Skeletal muscle tissue (tissue), 4 donors: ENCODE results near the gene THRAP3. TPM values are rescaled to one million over a fixed set of nuclear protein-coding genes. Genes with fewer than 3 reads are reported as not detected.

Source experiments
- H3K27ac ChIP-seq: one replicate; pipeline ENCODE4 v1.7.0; 2013; ENCODE audit warnings: mild to moderate bottlenecking, low read depth, low read length, inconsistent platforms
- H3K27me3 ChIP-seq, 3 donors: one replicate each; pipeline ENCODE4 v1.7.0; 2013; ENCODE audit warnings: low read length in 3 of 3; ENCODE audit not compliant: control insufficient read depth in 3 of 3, insufficient read depth in 3 of 3
- H3K36me3 ChIP-seq, 3 donors: one replicate each; pipeline ENCODE4 v1.7.0; 2013; ENCODE audit warnings: low read length in 3 of 3; ENCODE audit not compliant: control insufficient read depth in 3 of 3, insufficient read depth in 3 of 3
- H3K4me1 ChIP-seq, 3 donors: one replicate each; pipeline ENCODE4 v1.7.0; 2013; ENCODE audit warnings: low read length in 3 of 3, mild to moderate bottlenecking in 3 of 3; ENCODE audit not compliant: control insufficient read depth in 3 of 3, insufficient read depth in 3 of 3
- H3K4me3 ChIP-seq, 3 donors: one replicate each; pipeline ENCODE4 v1.7.0; 2013; ENCODE audit warnings: low read length in 3 of 3
- H3K9ac ChIP-seq, 3 donors: one replicate each; pipeline ENCODE4 v1.7.0; 2013; ENCODE audit warnings: low read length in 3 of 3, mild to moderate bottlenecking in 3 of 3, moderate library complexity in 2 of 3, low read depth in 1 of 3
- H3K9me3 ChIP-seq, 3 donors: one replicate each; pipeline ENCODE4 v1.7.0; 2013; ENCODE audit warnings: low read length in 3 of 3; ENCODE audit not compliant: control insufficient read depth in 3 of 3
- total RNA-seq: library from RNA; depleted of rRNA; stranded (reverse); fragments of >200 nt; gene quantifications from one replicate; pipeline ENCODE4 v1.2.3, GENCODE V29; 2014
- donor health status: Osteomylitis.

THRAP3 gene, protein sequence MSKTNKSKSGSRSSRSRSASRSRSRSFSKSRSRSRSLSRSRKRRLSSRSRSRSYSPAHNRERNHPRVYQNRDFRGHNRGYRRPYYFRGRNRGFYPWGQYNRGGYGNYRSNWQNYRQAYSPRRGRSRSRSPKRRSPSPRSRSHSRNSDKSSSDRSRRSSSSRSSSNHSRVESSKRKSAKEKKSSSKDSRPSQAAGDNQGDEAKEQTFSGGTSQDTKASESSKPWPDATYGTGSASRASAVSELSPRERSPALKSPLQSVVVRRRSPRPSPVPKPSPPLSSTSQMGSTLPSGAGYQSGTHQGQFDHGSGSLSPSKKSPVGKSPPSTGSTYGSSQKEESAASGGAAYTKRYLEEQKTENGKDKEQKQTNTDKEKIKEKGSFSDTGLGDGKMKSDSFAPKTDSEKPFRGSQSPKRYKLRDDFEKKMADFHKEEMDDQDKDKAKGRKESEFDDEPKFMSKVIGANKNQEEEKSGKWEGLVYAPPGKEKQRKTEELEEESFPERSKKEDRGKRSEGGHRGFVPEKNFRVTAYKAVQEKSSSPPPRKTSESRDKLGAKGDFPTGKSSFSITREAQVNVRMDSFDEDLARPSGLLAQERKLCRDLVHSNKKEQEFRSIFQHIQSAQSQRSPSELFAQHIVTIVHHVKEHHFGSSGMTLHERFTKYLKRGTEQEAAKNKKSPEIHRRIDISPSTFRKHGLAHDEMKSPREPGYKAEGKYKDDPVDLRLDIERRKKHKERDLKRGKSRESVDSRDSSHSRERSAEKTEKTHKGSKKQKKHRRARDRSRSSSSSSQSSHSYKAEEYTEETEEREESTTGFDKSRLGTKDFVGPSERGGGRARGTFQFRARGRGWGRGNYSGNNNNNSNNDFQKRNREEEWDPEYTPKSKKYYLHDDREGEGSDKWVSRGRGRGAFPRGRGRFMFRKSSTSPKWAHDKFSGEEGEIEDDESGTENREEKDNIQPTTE
- 51.7 TPM for total RNA-seq

DNA sequence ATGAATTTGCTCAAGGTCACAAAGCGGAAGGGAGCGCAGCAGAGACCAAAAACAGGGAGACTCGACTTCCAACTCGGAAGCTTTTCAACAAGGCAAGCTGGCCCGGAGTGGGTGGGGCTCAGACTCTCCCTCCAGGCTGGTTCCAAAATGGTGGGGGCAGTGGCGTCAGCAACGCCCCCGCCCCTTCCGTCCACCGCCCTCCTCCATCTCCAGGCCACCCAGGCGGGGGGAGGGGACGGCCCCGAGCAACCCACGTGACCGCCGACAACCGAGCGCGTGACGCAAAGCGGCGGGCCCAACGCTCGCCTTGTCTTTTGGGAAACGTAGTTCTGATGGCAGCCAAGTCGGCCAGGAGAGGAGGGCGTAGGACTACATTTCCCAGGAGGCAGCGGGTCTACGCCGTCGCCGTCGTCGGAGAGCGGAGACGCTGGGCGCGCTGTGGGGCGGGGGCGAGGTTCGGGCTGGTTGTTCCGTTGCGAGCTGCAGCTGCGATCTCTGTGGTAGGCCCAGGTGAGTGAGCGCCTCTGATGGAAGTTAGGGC lies at the start of gene THRAP3:
Gene THRAP3 (plus strand): TSS at position 448 of the 541 bp plus-strand sequence. CDS start 58,121 bp downstream, outside the sequence.
- Histone ChIP-seq H3K4me1 (peaks cover 24 to 39% (median 29%) of the 10 kb centered on the region in 3 donors), H3K4me3 (peak within 1 kb of the TSS; percentile 96 to 98 (median 96)), H3K9ac (peak within 1 kb of the TSS; percentile 97 to 99 (median 99)), H3K27me3 (no peaks in the 10 kb centered on the region), H3K9me3 (no peaks in the 10 kb centered on the region), H3K36me3 (peaks cover 0 to 7% (median 5%) of the 10 kb centered on the region in 3 donors), H3K27ac (peak within 1 kb of the TSS; percentile 98)

DNA sequence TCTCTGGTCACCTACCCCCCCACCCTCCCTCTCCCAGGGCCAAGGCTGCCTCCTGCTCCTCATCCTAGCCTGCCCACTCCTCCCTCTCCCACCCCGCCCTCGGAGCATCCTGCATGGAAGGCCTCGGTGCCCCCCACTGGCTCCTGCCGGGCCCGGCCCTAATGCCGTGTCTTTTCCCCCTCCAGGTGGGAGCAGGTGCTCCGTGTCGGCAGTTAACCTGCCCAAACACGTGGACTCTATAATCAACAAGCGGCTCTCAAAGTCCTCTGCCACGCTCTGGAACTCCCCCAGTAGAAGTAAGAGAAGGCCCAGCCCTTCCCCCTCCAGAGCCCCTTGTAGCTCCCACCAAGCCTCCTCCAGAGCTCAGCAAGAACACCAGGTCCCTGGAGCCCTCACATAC lies 49.5 kb upstream of the THRAP3 start:
- Histone ChIP-seq H3K27me3 (no peaks in the 10 kb centered on the region), H3K36me3 (peaks cover 56 to 71% (median 64%) of the 10 kb centered on the region in 3 donors), H3K4me1 (peaks cover 64 to 73% (median 73%) of the 10 kb centered on the region in 3 donors), H3K27ac (peak overlapping the region; percentile 97), H3K4me3 (peak overlapping the region; percentile 48 to 71 (median 63)), H3K9me3 (no peaks in the 10 kb centered on the region), H3K9ac (peak overlapping the region; percentile 69 to 96 (median 94))

DNA sequence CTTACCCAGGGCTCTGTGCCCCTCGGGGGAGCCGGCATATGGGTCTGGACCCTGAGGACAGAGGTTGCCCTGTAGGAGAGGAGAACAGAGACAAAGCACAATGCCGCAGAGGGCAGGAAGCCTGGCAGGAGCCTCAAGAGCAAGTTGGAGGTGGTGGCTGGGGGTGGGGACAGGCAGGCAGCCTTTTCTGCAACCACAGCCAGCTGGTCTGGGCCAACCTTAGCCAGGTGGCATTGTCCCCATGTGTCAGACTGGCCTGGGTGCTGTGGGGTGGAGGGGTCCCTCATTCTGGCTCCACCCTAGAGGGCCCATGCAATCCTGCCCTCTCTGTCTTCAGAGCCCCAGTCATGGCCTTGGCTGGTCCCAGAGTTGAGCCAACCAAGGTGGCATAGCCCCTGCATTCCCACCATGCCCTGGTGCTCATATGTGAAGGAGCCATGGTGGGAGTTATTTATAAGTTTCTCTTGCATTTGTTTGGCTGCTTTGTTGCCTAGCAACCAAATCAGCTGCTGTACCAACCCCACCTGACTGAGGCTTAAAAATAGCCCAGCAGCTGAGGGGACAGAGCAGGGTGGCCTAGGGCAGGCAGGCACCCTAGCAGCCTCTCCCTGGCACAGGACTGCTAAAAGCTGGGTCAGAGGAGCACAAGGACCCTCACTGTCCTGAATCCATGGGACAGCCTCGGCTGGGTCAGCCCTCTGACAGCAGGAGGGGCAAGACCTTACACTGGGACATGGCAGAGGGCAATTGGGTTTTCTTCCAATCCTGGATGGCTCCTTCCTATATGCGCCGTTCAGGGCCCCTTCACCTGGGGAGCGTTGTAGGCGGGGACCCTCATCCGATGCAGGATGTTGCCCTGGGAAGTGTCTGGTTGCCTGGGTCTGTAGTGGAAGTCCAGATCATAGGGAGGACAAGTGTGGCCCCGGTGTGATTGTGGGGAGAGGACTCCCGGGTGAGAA lies 48.8 kb upstream of the THRAP3 start:
- Histone ChIP-seq H3K4me3 (peak overlapping the region; percentile 59 to 71 (median 63)), H3K27me3 (no peaks in the 10 kb centered on the region), H3K9ac (peak overlapping the region; percentile 87 to 96 (median 94)), H3K9me3 (no peaks in the 10 kb centered on the region), H3K36me3 (peaks cover 63 to 78% (median 71%) of the 10 kb centered on the region in 3 donors), H3K4me1 (peaks cover 56 to 66% (median 66%) of the 10 kb centered on the region in 3 donors), H3K27ac (peak overlapping the region; percentile 97)

DNA sequence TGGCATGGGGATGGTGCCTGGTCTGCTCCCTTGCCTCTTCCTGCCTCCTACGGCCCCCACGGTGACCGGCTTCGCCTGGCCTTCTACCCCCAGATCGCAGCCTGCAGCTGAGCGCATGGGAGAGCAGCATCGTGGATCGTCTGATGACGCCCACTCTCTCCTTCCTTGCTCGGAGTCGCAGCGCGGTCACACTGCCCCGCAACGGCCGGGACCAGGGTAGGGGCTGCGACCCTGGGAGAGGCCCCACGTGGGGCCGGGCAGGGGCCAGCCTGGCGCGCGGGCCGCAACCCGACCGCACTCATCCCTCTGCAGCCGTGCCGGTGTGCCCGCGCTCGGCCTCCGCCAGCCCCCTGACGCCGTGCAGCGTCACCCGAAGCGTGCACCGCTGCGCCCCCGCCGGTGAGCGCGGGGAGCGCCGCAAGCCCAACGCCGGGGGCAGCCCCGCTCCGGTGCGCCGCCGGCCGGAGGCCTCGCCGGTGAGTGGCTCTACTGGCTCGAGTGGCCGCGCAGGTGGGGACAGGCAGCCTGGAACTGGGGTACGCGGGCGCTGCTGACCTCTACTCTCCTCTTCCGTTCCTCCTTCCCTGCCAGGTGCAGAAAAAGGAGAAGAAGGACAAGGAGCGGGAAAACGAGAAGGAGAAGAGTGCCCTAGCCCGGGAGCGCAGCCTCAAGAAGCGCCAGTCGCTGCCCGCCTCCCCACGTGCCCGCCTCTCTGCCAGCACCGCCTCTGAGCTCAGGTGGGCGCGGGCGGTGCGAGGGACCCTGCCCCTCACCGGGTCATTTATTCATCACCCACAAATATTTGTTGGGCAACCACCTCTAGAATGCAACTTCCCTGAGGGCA lies 47.9 kb upstream of the THRAP3 start:
- Histone ChIP-seq H3K27ac (peak overlapping the region; percentile 97), H3K4me3 (peak overlapping the region; percentile 53 to 71 (median 59)), H3K9me3 (no peaks in the 10 kb centered on the region), H3K9ac (peak overlapping the region; percentile 87 to 96 (median 94)), H3K36me3 (peaks cover 67 to 82% (median 76%) of the 10 kb centered on the region in 3 donors), H3K4me1 (peaks cover 48 to 57% (median 57%) of the 10 kb centered on the region in 3 donors), H3K27me3 (no peaks in the 10 kb centered on the region)

DNA sequence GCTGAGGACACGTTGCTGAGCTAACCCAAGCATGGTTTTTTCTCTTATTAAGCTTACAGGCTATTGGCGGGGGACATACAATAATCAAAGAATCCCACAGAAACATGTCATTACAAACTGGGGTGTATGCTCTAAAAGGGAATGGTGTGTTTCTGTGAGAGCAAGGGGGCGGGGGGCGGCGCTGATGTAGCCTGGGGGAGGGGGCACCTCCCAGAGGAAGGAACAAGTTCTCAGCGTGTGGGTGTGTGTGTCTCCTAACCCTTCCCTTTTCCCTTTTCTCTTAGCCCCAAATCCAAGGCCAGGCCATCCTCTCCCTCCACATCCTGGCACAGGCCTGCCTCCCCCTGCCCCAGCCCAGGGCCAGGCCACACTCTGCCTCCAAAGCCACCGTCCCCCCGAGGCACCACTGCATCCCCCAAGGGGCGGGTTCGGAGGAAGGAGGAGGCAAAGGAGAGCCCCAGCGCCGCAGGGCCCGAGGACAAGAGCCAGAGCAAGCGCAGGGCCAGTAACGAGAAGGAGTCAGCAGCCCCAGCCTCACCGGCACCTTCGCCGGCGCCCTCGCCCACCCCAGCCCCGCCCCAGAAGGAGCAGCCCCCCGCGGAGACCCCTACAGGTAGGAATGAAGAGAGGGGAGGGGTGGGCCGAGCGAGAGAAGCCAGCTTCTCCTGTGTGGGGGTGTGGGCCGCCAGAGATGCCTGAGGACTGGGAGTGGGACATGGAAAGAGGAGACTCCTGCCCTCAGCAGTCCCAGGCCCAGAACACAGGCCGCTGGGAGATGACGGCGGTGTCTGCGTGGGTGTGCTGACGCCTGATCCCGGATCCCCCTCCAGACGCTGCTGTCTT lies 46.4 kb upstream of the THRAP3 start:
- peaks cover 59 to 71% (median 63%) of the 10 kb centered on the region in 3 donors for H3K36me3 ChIP-seq
- peaks cover 44 to 50% (median 47%) of the 10 kb centered on the region in 3 donors for H3K4me1 ChIP-seq
- peak overlapping the region; percentile 97 for H3K27ac ChIP-seq
- peak overlapping the region in 1 of 3 donors; percentile 15 for H3K4me3 ChIP-seq
- peak overlapping the region in 2 of 3 donors; percentile 21 to 33 for H3K9ac ChIP-seq
- no peaks in the 10 kb centered on the region for H3K27me3 ChIP-seq
- no peaks in the 10 kb centered on the region for H3K9me3 ChIP-seq

- Histone ChIP-seq H3K9ac (no peak overlapping the region), H3K27me3 (no peaks in the 10 kb centered on the region), H3K27ac (peak overlapping the region; percentile 97), H3K36me3 (peaks cover 51 to 65% (median 55%) of the 10 kb centered on the region in 3 donors), H3K4me3 (no peak overlapping the region), H3K4me1 (peaks cover 41 to 51% (median 46%) of the 10 kb centered on the region in 3 donors), H3K9me3 (no peaks in the 10 kb centered on the region)
Observed at GRCh38 chr1:36178471-36179219, 45.6 kb upstream of the THRAP3 start.

DNA sequence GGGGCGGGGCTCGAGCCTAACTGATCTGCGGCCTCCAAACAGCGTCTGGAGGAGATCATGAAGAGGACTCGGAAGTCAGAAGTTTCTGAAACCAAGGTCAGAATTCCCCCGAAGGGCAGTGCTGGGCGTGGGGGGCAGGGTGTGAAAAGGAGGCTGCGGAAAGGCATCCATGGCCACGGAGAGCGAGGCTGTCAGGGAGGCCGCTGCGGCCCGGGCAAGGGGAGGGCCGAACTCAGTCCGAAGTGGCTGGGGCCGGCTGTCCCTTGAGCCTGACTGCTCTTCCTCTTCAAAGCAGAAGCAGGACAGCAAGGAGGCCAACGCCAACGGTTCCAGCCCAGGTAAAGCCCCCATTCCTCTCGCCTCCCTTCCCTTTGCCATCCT lies 45.0 kb upstream of the THRAP3 start:
- no peaks in the 10 kb centered on the region for H3K27me3 ChIP-seq
- H3K4me3 ChIP-seq, result no peak overlapping the region
- peaks cover 45 to 59% (median 49%) of the 10 kb centered on the region in 3 donors for H3K36me3 ChIP-seq
- H3K4me1 ChIP-seq, result peaks cover 35 to 45% (median 41%) of the 10 kb centered on the region in 3 donors
- no peak overlapping the region for H3K9ac ChIP-seq
- no peaks in the 10 kb centered on the region for H3K9me3 ChIP-seq
- H3K27ac ChIP-seq, result no peak overlapping the region
